Activated CD8-positive, alpha-beta memory T cell treated with anti-CD3 and anti-CD28 coated beads for 1 hour (primary cell): ENCODE results near the gene NEURL2.
"Not testable (repeated sequence)": the region's sequence is repeated elsewhere in the genome, so short reads cannot be mapped to it uniquely, and the experiment has no call there.

Experiments
- DNase-seq, 2 donors: peaks; one replicate each; pipeline ENCODE4 v3.0.0-alpha.2; 2020; ENCODE audit warnings: low read depth in 1 of 2; ENCODE audit errors: extremely low read depth in 1 of 2

Gene NEURL2

DNA sequence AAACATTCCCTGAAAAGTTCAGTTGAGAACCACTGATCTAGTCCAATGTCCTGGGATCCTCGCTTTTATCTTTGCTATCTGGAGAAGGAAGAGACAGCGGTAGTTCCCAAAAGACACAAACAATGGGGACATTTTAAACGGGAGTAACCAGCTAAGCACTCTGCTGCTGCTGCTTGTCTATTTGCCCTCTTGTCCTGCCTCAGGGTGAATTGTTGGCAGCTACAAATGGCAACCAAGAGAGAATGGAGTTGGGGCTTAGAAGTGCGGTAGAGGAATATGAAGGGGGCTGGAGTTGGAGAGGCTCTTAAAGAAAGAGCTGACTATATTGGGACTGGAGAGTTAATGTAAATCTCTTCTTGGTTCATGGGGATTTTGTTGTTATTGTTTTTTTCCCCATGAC is 16.4 kb downstream of the NEURL2 start:
- no peak for DNase-seq

DNA sequence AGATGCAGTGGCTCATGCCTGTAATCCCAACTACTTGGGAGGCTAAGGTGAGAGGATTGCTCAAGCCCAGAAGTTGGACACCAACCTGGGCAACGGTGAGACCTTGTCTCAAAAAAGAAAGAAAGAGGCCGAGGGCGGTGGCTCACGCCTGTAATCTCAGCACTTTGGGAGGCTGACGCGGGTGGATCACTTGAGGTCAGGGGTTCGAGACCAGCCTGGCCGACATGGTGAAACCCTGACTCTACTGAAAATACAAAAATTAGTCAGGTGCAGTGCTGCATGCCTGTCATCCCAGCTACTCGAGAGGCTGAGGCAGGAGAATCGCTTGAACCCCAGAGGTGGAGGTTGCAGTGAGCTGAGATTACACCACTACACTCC is 16.9 kb downstream of the NEURL2 start:
- not testable (repeated sequence) for DNase-seq

DNA sequence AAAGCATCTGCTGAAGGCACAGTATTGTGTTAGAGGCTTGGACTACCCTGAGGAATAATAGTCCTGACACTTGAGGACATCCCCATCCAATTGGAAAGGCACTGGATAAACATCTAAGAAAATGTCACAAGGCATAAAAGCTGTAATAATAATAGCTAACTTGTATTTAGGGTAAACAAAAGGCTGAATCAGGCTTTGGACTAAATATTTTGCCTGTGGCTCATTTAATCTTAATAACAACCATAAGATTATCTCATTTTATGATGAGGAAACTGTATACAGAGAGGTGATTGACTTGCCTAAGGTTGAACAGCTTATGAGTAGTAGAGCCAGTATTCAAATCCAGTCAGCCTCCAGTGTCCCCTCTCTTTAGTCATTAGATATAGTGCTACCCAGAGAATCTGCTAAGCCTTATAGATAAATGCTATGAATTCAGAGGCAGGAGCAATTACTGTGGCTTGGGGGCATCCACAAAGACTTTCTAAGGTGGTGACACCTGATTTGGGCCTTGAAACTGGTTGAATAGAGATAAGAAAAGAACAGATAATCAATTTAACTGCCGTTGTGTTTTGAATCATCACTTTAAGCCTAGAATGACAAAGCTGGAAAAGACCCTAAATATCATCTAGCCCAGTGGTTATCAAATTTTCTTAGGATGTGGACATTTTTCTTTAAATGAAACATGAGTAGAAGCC is 17.5 kb downstream of the NEURL2 start:
- DNase-seq: no peak

DNA sequence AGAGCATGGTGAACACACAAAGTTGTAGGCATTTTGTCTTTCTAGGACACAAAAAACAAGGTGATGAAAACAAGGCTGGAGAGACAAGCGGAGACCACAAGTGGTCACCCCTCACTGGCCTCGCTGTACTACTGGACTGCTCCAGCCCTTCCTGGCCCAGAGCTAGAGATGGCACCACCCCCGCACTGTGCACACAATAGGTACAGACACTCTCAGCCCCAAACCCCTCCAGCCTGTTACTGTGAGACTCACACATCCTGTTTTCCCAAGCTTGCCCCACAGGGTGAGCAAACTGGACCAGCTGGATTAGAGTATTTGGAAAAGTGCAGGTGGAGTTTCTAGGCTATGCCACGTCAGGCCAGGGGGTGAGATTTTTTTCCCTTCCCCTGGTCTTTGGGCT is 18.4 kb downstream of the NEURL2 start:
- DNase-seq: no peak

DNA sequence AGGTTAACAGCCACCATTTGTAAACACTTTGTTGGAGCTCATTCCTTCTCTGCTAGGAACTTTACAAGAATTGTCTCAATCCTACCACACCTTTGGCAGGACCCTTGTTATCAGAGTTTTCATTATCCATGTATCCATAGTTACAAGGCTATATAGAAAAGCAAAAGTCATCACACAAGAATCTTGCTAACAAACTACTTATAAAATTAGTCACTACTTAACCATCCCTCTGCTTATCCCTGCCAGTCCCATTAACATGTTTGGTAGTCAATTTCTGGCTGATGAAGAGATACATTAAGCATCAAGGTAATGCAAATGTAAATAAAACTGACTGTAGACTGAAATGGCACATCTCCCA is 23.2 kb downstream of the NEURL2 start:
- no peak for DNase-seq

DNA sequence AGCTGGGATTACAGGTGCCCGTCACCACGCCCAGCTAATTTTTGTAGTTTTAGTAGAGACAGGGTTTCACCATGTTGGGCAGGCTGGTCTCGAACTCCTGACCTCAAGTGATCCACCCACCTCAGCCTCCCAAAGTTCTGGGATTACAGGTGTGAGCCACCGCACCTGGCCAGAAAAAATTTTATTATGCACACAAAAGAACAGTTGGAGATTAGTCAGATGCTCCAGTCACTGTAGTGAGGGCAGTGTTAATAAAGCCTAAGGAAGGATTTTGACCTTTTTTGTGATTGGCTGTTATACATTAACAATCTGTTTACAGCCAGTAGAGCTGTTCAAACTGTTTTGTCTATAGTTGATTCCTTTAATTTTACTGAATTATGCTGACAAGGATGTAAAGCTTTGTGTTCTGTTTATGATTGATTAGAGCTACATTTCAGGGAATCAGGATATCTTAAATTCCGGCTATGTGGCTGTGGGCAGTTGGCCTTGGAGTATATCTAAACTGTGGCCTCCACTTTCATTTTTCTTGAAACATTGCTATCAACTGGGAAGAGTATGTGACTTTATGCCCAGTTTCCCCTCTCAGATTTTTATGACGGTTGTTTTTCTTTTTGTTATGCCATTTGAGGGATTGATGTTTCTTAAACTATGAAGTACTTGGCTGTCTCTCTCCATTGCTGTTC is 23.7 kb downstream of the NEURL2 start:
- DNase-seq: no peak

DNA sequence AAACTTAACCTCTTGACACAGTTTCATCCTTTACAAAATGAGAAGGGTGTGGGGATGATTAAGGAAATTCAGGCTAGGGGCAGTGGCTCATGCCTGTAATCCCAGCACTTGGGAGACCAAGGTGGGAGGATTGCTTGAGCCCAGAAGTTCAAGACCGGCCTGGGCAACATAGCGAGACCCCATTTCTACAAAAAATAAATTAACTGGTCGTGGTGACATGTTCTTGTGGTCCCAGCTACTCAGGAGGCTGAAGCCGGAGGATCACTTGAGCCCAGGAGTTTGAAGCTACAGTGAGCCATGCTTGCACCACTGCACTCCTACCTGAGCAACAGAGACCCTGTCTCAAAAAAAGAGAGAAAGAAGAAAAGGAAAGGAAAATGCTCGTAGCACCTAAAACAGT is 24.6 kb downstream of the NEURL2 start:
- no peak for DNase-seq

DNA sequence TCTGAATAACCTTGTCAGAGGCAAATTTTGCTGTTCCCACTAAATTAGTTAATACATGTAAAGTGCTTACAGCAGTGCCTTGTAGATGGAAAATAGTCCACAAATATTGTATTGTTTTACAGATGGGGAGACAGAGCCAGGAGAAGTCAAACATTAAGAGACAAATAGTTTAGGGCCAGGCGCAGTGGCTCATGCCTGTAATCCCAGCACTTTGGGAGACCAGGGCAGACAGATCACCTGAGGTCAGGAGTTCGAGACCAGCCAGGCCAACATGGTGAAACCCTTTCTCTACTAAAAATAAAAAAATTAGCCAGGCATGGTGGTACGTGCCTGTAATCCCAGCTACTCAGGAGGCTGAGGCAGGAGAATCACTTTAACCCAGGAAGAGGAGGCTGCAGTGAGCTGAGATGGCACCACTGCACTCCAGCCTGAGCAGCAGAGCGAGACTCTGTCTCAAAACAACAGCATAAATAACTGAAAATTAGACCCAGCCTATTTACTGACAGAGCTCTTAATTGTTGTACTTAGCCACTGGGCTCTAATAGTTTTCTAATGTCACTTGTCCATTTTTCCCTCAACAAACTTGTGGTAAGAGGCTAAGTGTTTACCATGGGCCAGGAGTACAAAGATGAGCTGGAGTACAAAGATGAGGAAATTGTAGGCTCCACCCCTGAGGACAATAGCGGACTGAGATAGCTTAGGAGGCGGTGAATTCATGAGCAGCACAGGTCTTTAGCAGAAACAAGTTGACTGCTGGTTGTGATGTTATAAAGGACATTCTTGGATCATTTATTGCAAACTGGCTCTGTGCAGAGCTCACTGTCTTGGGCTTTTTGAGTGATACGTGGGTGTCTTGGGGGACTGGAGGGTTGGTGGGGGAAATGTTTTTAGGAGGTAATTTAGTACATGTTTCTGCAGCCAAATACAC is 27.2 kb downstream of the NEURL2 start:
- no peak for DNase-seq

DNA sequence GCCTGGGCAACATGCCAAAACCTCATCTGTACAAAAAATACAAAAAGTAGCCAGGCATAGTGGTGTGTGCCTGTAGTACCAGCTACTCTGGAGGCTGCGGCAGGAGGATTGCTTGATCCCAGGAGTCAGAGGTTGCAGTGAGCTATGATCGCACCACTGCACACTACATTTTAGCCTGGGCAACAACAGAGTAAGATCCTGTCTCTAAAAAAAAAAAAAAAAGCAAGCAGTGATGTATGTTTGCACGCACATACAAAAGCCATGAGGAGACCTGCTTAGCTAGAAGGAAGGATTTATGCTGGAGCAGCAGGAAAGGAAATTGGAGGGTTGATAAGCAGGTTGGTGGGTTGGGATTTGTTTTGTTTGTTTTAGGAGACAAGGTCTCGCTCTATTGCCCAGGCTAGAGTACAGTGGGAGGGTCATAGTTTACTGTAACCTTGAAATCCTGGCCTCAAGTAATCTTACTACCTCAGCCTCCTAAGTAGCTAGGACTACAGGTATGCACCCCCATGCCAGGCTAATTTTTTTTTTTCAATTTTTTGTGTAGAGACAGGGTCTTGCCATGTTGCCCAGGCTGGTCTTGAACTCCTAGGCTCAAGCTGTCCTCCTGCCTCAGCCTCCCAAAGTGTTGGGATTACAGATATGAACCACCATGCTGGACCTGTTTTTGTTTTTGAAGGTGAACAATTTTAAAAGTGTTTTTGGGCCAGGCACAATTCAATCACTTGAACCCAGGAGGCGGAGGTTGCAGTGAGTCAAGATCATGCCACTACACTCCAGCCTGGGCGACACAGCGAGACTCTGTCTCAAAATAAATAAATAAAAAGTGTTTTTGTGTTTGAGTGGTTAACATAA is 29.6 kb downstream of the NEURL2 start:
- DNase-seq: no peak

DNA sequence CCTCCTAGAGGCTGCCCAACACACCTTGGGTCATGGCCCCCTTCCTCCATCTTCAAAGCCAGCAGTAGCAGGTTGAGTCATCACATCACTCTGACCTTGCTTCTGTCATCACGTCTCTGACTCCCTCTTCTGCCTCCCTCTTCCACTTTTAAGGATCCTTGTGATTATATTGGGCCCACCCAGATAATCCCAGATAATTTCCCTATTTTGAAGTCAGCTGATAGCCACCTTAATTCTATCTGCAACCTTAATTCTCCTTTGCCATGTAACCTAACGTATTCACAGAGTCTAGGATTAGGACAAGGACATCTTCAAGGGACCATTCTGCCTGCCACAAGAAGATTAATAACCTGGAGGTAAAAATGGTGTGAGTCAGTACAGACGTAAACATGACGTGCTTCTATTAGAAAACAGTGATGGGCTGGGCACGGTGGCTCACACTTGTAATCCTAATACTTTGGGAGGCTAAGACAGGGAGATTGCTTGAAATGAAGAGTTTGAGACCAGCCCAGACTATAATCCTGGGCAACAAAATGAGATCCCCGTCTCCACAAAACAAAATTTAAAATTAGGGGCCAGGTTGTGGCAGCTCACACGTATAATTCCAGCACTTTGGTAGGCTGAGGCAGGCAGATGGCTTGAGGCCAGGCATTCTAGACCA is 30.3 kb downstream of the NEURL2 start:
- DNase-seq: no peak

DNA sequence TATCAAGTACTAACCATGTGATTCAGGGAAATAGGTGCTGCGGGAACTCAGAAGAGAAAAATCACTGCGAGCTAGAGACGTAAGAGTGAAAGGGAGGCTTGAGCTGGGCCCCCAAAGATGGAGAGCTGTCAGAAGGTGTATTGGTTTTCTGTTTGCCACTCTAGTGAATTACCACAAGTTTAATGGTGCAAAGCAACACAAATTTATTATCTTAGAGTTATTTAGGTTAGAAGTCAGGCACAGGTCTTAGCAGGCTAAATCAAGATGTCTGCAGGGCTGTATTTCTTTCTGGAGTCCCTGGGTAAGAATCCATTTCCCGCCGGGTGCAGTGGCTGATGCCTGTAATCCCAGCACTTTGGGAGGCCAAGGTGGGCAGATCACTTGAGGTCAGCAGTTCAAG is 31.1 kb downstream of the NEURL2 start:
- no peak for DNase-seq

DNA sequence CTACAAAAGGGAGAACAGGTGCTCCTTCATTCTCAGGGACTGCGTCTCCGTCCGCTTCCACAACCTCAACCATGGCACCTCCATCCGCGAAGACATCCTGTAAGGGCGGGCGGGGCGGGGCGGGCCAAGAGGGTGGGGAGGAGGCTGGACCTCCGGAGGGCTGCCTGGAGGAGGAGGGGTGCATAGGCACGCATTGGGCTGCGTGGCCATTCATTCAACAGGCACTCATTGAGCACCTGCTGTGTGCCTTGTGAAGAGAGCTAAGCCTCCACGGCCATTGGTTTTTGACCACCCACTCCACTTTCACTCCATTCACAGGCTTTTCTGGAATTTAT is 33.2 kb downstream of the NEURL2 start:
- no peak for DNase-seq

DNA sequence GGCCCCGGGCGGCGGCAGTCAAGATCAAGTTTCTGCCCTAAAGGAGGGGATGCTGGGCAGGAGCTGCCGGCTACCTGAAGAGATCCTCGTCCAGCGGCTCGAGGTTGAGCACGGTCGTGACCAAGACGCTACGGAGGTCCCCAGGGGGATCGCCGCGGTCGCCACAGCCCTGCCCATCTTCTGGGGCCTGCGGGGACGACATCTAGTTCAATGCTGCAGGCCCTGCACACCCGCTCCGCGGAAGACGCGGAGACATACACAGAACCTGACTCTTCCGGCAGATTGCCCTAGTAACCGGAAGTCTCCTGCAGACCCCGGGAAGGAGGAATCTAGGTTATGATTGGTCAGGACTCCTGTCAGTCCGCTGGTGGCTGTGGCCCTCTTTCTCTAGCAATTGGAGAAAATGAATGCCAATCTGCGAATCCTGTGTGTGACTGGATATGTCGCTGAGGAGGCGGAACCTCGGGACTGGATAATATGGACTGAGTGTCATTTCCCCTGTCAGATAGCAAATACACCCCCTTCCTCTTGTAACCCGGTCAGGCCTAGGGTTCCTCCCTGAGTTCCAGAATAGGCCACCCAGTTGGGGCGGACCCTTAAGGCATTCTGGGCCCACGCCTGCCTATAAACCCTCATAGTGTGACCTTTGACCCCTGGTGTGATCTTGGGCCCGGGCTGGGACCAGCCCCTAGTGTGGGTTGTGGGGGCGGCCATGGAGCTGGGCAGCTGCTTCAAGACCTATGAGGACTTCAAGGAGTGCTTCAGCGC is 33.7 kb downstream of the NEURL2 start, which contains the start of the genes ACOT8 and ZSWIM3:
TSS of gene ACOT8 (minus strand) at position 279 of the 768 bp plus-strand sequence. CDS start at position 202, 77 bp downstream.
TSS of gene ZSWIM3 (plus strand) at position 501 of the 768 bp plus-strand sequence. CDS start at position 713, 212 bp downstream.
- DNase-seq: peak; percentile 71 to 91

DNA sequence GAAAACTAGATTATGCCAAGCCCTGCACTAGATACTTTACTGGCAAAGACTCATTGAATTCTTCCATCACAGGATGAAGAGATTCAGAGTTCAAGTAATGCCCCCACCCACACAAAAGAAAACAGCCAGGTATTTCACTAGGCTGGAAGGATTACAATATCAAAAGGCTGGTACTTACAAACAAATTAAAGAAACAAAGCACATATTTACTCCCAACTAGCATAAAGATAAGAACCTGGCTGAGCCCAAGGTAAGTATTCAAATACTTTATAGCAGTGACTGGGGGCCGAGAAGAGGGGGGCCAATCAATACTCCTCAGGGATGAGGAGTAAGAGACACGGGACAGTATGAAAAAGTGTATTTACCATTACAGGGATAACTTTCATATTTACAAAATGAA is 37.5 kb downstream of the NEURL2 start:
- no peak for DNase-seq

DNA sequence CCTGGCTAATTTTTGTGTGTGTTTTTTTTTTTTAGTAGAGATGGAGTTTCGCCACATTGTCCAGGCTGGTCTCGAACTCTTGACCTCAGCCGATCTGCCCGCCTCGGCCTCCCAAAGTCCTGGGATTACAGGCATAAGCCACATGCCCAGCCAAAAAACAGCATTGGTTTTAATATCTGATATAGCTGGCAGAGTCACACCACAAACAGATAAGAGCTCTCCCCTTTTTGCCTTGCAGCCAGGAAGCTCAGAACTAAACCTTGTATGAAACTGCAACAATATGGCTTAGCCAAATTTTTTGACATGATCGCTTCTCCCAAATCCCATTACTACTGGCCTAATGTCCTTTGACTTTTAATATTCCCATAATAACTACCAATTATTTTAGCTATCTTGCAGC is 38.7 kb downstream of the NEURL2 start:
- no peak for DNase-seq

DNA sequence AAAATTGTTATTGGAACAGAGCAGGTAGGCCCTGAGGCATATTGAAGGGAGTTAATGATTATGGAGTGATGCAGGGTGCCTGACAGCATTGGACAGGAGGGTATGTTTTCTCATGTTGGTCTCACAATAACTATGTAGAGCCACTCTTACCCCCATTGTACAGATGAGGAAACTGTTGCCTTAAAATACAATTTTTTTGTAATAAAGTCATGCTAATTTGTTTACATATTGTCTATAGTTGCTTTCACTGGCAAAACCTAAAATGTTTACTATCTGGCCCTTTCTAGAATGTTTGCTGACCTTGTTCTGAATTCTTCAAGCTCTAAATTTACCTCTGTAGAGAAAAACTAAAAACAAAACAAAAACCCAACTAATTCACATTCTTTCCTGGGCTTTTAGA is 39.5 kb downstream of the NEURL2 start:
- no peak for DNase-seq

DNA sequence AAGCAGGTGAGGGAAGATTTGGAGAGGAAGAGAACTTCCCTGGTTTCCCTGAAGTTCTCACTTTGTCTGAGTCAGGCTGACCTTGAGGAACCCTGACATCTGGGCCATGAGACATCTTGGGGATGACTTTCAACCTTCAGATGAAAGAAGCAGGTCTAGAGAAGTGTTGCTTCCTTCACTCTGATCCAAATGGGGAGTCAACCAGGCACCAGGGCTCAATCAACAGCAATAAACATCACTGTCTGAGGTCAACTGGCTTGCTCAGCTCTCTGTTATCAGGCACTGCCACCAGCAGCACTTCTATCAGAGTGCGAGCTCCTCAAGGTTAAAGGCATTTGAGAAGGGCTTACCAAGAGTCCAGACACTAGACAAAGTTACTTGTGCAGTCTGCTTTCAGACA is 40.1 kb downstream of the NEURL2 start:
- no peak for DNase-seq

DNA sequence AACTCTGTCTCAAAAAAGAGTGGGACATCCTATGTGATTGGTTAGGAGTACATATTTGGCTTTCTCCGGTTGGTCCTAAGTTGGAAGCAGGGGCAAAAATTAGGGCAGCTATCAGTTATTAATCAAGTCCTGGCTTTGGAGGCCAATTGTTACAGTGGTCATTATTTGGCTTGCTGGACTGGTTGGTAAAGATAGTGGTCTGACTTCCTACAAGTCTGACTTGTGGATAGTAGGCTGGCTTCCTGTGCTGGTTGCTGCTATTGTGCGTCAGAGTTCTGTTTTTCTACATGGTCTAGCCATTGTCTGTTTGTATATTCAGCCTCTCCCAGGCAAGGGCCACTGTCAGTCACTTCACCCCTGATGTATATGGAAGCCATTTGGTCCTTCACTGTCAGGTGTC is 40.8 kb downstream of the NEURL2 start:
- DNase-seq: no peak

DNA sequence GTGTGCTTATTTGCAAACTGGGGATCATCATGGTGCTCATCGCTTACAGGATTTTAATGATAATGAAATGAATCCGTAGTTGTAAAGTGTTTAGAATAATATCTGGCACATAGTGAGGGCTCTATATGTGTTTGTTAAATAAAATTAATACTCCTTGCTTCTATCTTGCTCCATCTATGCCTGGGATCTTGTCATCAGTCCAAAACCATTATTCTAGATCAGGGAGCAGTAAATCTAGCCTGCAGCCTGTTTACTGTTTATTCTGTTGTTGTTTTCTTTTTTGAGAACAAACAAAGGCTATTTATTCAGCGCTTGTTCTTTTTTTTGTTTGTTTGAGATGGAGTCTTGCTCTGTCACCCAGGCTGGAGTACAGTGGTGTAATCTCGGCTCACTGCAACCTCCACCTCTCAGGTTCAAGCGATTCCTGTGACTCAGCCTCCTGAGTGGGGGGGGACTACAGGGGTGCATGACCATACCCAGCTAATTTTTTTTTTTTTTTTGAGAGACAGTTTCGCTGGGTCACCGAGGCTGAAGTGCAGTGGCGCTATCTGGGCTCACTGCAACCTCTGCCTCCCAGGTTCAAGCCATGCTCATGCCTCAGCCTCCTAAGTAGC is 41.9 kb downstream of the NEURL2 start:
- no peak for DNase-seq
